Measurements from ENCODE around the gene EIF2A.
A peak's percentile ranks its signal among the peaks of the same experiment; 100 is the strongest.
"Not testable (repeated sequence)": the region's sequence is repeated elsewhere in the genome, so short reads cannot be mapped to it uniquely, and the experiment has no call there.

EIF2A gene

DNA sequence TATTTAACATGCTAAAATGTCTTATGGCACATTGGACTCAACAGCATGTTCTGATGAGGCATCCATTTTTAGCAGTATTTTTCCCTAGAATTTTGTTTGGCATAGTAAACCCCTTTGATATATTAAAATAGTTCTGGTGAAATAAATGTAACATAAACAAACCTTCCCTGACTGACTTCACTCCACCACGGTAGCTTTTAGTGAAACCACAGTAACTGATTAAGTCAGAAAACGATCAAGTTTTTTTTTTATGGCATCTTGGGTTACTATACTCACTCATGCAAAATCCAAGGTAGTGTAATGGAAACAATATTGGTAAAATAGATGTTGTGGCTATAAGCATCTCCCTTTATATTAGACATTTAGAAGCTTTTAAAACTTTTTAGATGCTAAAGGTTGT is 3.1 kb upstream of the EIF2A start:
- DNase-seq (ENCODE audit: low spot score): no peak

DNA sequence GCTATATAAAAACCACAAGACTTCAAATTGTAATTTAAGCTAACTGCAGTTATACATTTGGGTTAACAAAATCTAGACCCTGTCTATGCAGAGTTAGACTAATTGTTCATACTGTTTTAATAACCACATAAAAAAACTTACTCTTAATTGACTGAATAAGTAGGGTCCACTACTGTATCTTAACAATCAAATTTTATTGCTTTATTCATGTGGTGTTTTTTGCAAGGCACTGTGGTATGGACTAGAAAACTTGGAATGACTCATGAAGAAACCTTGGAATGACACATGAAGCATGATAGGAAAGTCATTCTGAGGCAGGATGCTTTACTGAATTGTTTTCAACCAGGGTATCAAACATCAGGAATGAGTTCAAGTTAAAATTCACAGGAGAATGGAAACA is 2.5 kb upstream of the EIF2A start:
- no peak for DNase-seq (ENCODE audit: low spot score)

DNA sequence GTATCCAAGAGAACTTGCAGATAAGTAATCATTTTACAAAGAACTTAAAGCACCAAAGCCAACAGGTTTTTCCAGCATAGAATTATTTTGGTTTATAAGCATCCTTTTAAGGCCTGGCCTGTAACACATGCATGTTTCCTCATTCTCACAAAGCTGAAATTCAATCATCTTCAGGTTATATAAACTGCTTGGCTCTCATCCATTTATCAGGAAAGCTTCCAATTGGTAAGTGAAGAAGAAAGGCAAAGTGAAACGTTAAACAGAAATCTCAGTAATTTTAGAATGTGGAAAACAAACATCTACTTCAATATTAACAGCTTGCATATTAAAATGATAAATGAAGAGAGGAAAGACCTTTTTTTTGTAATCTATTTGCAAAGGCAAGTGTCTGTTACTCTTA is 1.9 kb upstream of the EIF2A start:
- DNase-seq (ENCODE audit: low spot score): no peak

DNA sequence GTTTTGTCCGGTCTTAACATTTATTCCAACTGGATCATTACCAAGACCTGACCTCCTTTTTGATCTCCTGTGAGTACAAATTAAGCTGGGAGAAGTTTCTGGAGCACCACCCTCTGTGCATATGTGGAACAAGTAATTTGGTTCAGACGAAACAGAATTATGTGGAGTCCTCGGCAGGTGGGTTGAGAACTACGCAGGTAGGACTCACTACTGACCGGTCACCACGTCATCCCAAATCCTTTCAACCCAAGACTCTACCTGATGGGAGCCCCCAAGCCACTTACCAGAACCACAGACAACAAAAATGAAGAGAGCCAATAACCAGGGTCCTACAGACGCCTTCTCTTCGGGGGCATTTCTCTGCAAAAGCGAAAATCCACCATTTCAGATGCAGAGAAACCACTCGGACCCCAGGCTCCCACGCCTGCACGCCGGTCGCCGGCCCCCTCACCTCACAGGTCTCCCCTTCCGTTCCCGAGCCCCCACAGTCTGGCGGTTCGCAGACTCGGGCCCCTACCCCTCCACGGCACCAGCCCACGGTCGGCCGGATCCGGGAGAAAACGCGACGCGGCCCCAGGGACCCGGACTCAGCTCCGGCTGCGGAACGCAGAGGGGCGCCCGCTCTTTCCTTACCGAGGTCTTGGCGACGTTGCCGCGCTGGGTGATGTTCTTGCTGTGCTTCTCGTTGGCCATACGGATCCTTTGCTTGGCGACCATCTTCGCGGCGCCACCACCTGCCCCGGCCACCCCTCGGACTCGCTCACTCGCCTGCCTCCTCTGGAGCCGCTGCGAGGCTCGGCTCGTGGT is 965 bp upstream of the EIF2A start:
- DNase-seq (ENCODE audit: low spot score): peak; percentile 4

DNA sequence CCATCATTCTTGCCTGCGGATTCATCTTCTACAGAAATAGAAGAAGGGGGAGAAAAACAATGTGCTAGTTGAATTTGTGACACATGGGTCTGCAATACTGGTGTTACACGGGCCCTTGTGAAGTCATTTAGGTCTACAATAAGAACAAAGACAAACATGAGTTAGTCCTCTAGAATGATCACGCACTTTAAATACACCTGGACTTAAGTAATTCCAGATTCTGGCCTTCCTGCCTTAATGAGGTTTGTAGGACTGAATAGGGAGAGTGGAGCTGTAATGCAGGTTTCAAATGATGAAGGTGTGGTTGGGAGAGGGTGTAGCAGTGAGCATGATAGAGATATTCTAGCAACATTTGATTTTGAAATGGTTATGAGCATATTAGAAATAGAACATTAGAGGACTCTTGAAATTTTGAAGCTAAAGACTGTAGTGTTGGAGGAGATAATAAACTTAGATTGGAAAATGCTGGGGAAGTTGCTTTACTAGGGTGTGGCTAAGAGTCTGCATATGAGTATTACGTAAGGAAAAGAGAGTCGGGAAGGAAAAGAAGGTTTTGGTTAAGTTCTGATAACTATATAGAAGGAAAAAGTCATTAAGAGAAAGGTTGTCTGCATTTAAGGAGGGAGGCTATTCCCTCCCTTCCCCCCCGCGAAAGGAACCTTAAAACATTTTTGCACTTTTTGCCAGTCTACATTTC is 606 bp downstream of the EIF2A start:
- no peak for DNase-seq (ENCODE audit: low spot score)

DNA sequence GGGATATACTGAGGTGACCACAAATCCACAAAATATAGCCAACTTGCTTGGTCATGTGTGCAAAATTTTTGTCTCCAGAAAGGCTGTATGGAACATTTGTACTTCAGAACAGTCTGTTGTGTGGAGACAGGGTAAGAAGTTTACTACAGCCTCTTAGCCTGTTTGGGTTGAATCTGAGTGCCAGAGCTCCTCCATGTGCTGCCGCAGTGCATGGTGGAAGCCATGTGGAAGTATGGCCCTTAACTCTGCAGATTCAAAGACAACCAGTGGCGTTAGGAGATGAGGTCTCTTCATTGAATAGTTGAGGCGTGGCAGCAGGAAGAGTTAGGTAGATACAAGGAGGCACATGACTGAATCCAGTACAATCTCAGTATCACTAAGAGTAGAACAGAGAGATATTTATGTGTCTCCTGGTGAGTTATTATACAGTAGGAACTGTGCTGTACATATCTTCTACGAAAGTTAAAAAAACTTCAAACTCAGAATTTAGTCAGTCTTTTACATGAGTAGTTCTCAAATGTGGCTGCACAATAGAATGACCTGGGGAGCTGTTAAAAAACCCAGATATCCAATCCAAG is 9.4 kb downstream of the EIF2A start:
- DNase-seq (ENCODE audit: low spot score): no peak

DNA sequence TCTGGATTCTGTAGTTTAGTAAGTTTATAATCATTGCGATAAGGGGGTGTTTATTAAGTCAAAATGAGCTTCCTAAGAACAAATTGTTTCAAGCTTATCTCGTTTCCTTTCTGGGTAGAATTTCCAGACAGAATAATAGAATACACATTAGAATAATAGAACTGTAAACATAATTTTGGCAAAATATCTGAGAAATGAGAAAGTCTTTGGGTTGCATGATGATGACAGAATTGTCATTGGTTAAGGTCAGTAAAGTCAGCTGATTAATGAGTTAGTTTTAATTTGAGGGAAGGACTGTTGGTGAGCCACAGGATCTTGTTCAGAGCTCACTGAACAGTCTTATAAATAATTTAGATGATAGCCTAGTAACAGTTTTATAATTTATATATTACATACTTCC is 10.2 kb downstream of the EIF2A start:
- no peak for DNase-seq (ENCODE audit: low spot score)

DNA sequence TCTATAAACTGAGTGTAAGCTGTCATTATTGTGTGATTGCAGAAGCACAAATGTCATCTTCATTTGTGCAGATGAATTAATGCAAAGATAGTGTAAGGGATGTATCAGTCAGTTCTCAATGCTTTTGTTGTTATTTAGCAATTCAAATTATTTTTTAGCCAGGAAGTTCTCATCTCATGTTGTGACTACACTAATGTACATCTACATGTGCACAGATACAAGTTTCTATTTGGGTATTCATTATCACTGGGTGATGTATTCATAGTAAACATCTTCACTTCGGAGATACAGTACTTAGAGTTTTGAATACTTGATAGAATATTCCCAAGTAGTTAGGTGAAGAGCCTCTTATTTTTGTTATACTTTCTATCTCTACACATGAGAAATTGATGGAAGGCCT is 11.1 kb downstream of the EIF2A start:
- DNase-seq (ENCODE audit: low spot score): no peak

DNA sequence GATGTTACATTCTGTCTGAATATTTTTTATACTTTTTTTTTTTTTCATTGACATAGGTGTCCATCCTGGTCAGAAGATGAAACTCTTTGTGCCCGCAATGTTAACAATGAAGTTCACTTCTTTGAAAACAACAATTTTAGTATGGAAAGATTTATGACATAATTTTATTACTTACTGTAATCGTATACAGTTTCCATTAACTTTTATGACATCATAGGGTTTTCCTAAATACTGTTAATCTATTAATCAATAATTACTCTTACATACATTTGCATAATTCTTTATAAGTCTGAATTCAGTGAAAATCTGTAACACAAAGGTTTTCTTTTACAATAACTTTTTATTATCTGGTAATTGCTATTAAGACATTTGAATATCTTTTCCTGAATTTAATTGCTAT is 17.7 kb downstream of the EIF2A start:
- DNase-seq (ENCODE audit: low spot score): no peak

DNA sequence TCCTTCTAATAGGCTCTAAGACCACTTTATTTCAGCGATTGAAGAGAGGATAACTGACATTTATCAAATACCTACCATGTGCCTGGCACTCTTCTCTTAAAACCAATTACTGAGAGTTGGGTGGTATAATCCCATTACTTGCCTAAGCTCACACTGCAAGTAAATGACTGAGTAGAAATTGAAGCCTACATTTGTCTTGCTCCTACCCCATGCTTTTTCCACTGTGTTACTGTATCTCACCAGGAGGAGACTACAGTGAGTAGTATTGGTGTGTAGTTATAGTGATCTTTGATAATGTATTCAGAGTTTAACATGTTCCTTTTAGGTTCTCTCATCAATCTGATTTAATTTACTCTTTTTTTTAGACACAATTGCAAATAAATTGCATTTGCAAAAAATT is 20.7 kb downstream of the EIF2A start:
- no peak for DNase-seq (ENCODE audit: low spot score)

DNA sequence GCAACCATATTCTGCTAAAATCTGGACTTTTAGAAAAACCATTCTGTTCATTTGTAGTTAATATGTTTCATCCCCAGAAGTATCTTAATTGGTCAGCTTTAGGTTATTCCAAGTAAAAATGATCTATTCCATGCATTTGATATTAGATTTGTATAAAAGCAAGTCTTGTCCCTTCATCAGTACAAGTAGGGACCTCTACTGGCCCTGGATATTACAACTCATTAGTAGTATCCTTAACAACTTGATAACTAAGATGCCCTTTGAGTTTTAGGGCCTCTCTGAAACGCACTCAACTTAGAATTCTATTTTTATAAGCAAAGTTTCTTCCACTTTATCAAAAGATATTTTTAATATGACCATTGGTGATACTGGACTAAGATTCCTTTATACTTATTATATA is 31.3 kb downstream of the EIF2A start:
- no peak for DNase-seq (ENCODE audit: low spot score)

DNA sequence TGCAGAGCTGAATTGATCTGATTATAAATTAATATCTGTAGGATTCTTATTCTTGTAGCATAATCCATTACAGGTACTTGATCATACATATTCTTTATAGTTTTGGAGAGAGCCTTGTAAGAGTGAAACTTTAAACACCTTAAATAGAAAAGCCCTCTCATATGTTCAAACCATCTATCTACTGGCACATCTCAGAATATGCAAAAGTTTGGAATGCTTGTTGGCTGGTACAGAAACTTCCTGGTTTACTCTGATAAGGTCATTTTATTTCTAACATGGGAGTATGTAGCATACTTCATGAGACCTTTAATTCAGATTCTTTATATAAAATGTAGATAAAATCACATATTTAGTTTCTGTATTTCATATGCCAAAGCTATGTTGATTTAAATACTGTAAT is 34.6 kb downstream of the EIF2A start:
- DNase-seq (ENCODE audit: low spot score): no peak

DNA sequence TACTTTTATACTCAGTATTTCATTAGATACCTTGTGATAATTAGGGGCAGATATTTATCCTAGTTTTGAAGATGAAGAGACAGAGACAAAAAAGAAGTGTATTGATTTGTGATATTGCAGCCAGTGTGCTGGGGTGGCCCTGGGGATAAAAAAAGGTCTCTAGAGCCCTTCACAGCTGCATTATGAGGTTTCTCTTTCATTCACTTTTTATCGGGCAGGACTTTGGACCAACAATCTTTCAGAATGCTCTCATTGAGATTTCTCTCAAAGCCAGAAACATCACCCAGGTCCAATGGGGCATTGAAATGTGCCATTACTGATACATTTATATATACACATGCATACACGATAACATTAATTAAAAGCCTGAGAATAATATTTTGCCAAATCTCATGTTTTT is 36.0 kb downstream of the EIF2A start:
- DNase-seq (ENCODE audit: low spot score): no peak

DNA sequence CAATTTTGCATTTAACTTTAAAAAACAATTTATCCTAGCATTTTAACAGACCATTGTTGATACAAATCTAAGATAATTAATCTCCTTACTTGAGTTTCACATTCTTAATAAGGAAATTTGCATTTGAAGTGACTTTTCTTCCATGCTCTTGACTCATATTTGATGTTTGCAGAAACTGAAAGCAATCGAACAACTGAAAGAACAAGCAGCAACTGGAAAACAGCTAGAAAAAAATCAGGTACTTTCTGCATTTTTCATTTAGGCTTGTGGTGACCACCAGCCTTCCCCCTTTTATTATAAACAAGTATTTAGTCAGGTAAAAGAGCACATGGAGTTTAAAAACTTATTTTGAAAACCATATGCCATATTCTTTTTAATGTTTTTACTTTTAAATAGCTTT is 36.4 kb downstream of the EIF2A start:
- DNase-seq (ENCODE audit: low spot score): no peak

DNA sequence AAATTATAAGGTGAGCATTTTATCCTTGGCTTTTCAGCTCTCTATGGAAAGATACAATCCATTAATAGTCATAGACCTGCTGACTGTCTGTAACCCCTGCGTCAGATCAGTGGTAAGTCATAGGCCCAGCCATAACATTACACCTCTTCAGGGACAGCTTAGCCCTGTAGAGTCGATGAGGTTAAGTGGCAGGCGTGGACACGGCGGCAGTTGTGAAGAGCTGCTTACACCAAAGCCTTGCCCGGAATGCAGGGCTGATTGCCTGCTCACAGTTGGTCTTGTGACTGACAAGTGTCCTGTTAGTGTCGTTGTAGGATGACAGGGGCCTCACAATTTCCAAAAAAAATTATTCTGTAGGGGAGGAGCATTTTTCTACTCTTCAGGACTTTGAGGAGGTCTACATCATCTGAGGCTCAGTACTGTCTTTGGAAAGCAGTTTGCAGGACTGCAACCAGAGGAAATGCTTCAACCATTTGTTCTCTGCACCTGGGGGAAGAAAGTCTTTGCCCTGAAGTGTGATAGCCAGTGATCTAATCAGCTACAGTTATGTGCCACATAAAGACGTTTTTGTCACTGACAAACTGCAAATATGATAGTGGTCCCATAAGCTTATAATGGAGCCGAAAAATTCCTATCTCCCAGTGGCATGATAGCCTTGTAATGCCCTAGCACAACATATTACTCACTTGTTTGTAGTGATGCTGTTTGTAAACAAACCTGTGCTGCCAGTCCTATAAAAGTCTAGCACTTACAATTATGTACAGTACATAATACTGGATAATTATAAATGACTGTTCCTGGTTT is 41.6 kb downstream of the EIF2A start:
- DNase-seq (ENCODE audit: low spot score): no peak

DNA sequence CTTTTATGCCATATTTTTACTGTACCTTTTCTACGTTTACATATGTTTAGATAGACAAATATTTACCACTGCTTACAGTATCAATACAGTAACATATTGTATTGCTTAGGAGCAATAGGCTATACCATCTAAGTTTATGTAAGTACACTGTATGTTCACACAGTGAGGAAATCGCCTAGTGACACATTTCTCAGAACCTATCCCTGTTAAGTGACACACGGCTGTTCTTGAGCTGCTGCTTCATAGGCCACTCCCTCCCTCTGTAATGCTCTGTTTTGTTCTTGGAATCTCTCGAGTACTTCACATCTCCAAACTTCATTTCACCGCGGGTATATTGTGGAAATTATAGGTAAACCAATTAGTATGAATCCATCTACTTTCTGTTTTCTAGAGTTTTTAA is 43.2 kb downstream of the EIF2A start:
- no peak for DNase-seq (ENCODE audit: low spot score)

DNA sequence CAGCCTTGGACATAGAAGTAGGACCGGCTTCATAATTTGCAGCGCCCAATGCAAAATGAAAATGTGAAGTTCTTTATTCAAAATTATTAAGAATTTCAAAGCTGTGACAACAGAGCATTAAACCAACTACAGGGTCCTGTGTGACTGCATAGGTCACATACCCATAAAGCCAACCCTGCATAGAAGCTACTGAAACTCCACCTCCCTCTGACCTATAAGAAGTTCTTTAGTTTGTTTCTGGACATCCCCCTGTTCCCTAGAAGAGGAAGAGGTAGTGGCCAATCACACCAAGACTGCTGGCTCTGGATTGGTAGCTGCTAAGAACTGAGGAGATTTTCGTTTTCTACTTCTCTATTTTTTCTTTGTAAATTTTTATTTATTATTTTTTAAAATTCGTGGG is 47.6 kb downstream of the EIF2A start:
- no peak for DNase-seq (ENCODE audit: low spot score)

DNA sequence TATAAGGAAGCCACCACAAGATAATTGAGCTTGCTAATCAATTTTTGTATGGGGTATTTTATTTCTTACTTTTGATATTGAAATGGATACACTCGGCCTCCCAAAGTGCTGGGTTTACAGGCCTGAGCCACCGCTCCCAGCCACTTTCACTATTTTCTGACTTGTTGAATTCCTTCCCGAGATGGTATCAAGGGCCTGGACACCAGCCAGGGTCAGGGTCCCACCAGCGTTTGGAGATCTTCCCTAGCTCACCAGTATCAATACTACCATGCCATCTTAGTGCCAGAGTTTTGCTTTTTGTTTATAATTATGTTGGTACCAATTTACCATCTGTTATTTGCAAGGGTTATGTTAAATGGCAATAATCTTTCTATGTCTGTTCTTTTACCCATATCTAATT is 51.1 kb downstream of the EIF2A start:
- DNase-seq (ENCODE audit: low spot score): no peak

DNA sequence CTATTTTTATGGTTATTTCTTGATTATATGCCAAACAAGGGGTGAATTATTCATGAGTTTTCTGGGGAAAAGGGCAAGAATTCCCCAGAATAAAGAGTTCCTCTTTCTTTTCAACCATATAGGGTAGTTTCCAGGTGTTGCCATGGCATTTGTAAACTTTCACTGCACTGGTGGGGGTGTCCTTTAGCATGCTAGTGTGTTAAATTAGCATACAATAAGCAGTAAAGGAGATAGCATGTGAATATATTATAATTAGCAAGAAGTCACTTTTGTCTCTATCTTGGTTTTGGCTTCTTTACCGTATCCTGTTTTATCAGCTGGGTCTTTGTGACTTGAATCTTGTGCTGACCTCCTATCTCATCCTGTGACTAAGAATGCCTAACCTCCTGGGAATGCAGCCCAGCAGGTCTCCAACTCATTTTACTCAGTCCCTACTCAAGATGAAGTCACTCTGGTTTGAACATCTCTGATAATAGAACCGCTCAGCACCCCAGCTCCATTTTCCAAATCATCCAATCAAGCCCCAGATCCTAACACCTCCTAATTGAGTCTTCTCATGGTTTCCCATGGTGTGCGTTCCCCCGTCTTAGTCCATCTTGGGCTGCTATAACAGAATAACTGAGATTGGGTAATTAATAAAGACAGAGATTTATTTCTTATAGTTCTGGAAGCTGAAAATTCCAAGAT is 53.2 kb downstream of the EIF2A start:
- no peak for DNase-seq (ENCODE audit: low spot score)

DNA sequence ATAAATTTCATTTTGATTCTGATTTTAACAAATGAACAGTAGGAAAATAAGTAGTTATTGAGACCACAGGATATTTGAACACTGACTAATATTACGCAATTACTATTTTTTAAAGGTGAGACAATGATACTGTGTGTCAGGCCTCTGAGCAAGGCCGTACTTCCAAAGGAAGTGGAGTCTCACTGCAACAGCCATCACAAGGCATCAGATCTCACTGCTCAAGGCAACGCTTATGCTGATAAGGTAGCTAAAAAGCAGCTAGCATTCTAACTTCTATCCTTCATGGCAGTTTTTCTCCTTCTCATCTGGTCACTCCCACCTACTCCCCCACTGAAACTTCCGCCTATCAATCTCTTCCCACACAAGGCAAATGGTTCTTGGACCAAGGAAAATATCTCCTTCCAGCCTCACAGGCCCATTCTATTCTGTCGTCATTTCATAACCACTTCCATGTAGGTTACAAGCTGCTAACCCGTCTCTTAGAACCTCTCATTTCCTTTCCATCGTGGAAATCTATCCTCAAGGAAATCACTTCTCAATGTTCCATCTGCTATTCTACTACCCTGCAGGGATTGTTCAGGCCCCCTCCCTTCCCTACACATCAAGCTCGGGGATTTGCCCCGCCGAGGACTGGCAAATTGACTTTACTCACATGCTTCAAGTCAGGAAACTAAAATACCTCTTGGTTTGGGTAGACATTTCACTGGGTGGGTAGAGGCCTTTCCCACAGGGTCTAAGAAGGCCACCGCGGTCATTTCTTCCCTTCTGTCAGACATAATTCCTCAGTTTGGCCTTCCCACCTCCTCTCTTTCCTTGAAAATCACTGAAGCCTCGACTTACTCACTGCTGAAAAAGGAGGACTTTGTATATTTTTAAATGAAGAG is 54.3 kb downstream of the EIF2A start:
- not testable (repeated sequence) for DNase-seq (ENCODE audit: low spot score)

Measured in HuH-7 (cell line).